ENCODE measurements around the gene B4GALNT4. TPM values are rescaled to one million over a fixed set of nuclear protein-coding genes. Genes with fewer than 3 reads are reported as not detected.
"Not testable (repeated sequence)": the region's sequence is repeated elsewhere in the genome, so short reads cannot be mapped to it uniquely, and the experiment has no call there.

The B4GALNT4 gene
- total RNA-seq, 1 experiment from 2014 or later = not detected

- no peak for DNase-seq (ENCODE audit: low read depth)
Measured at GRCh38 chr11:376531-377173, 7.4 kb downstream of the B4GALNT4 start.

GRCh38 chr11:377174-377865 lies 8.0 kb downstream of the B4GALNT4 start:
- DNase-seq (ENCODE audit: low read depth) = no peak

- DNase-seq (ENCODE audit: low read depth) = no peak
Measured at GRCh38 chr11:377883-378500, 8.7 kb downstream of the B4GALNT4 start.

GRCh38 chr11:379205-380094 lies 10.2 kb downstream of the B4GALNT4 start:
- DNase-seq (ENCODE audit: low read depth) = no peak

- no peak for DNase-seq (ENCODE audit: low read depth)
Measured at GRCh38 chr11:380095-380480, 10.8 kb downstream of the B4GALNT4 start.

GRCh38 chr11:380491-380890 lies 11.2 kb downstream of the B4GALNT4 start:
- no peak for DNase-seq (ENCODE audit: low read depth)

GRCh38 chr11:380996-381395 lies 11.7 kb downstream of the B4GALNT4 start:
- no peak for DNase-seq (ENCODE audit: low read depth)

- DNase-seq (ENCODE audit: low read depth) = no peak
Measured at GRCh38 chr11:381501-382072, 12.3 kb downstream of the B4GALNT4 start.

- no peak for DNase-seq (ENCODE audit: low read depth)
Measured at GRCh38 chr11:382081-382629, 12.9 kb downstream of the B4GALNT4 start.

GRCh38 chr11:383431-383830 lies 14.1 kb downstream of the B4GALNT4 start:
- no peak for DNase-seq (ENCODE audit: low read depth)

GRCh38 chr11:384511-384910 lies 15.2 kb downstream of the B4GALNT4 start:
- DNase-seq (ENCODE audit: low read depth) = no peak

GRCh38 chr11:385594-386351 lies 16.5 kb downstream of the B4GALNT4 start:
- no peak for DNase-seq (ENCODE audit: low read depth)

- DNase-seq (ENCODE audit: low read depth) = no peak
Measured at GRCh38 chr11:386483-386882, 17.2 kb downstream of the B4GALNT4 start.

- DNase-seq (ENCODE audit: low read depth) = no peak
Measured at GRCh38 chr11:387193-387793, 18.0 kb downstream of the B4GALNT4 start.

GRCh38 chr11:389369-389768 lies 20.1 kb downstream of the B4GALNT4 start:
- not testable (repeated sequence) for DNase-seq (ENCODE audit: low read depth)

- no peak for DNase-seq (ENCODE audit: low read depth)
Measured at GRCh38 chr11:390175-390574, 20.9 kb downstream of the B4GALNT4 start.

- DNase-seq (ENCODE audit: low read depth) = no peak
Measured at GRCh38 chr11:391117-392017, 22.1 kb downstream of the B4GALNT4 start.

GRCh38 chr11:392102-392777 lies 22.9 kb downstream of the B4GALNT4 start:
- no peak for DNase-seq (ENCODE audit: low read depth)

All from RPMI7951 (cell line).